ENCODE data around the gene DIP2C. TPM values are rescaled to one million over a fixed set of nuclear protein-coding genes. Genes with fewer than 3 reads are reported as not detected.
"Not testable (repeated sequence)": the region's sequence is repeated elsewhere in the genome, so short reads cannot be mapped to it uniquely, and the experiment has no call there.

Gene DIP2C
- total RNA-seq, 2 donors from 2014 or later = 9.6 to 11.9 TPM

DNA sequence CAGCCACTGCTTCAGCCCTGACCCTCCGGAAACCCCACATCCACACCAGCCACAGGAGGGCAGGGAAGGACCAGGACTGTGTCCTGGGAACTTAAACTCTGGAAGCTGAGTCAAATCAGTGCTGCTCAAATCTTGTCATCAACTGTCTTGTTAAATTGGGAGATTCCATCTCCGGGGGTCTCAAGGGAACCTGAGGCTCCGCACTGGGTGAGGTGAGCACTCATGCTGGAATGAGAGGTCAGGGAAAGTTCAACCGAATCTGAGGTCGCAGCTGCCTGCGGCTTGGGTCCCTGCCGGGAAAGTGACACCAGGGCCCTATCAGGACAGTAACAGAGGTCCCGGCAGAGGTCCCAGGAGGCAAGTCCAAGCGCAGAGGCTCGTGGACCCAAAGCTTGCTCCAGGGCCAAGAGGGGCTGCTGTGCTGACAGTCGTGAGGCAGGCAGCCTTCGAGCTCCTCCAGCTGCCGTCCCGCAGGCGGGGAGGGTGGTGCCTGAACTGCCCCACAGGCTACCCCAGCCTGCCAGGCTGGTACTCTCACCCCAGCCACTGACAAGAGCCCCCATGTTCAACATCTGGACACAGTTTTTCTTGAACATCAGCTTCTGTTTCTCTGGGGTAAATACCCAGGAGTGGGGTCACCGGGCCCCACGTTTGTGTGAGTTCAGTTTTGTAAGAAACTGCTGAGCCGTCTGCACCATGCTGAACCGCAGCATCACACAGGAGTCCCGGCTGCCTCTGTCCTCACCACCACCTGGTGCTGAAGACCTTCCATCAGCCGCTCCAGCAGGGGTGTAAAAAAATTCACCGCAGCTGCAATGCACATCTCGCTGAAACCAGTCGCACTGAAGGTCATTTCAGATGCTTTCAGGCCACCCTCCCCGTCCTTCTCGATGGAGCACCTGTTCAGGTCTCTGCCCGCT lies 101.0 kb downstream of the DIP2C start:
- Histone ChIP-seq H3K9me3 (no peaks in the 10 kb centered on the region), H3K27me3 (no peaks in the 10 kb centered on the region), H3K36me3 (replicated peaks in 1 of 2; ENCODE audit: insufficient read depth in 1 of 2, low read depth in 2 of 2) (no peaks in the 10 kb centered on the region), H3K4me3 (no peak overlapping the region), H3K4me1 (peaks cover 1% of the 10 kb centered on the region), H3K27ac (no peak overlapping the region)
- intact Hi-C loops (cut with DNase I) = no loop called here
- 82 to 85% methylated on average over 17 to 27 of the region's 27 CpGs for WGBS, 2 donors
- DNase-seq = no peak
- peak; percentile 38 for ATAC-seq
- TF ChIP-seq POLR2A (IDR thresholded peaks at IDR 0.05) = no peak
- TF ChIP-seq, protein P1, sequence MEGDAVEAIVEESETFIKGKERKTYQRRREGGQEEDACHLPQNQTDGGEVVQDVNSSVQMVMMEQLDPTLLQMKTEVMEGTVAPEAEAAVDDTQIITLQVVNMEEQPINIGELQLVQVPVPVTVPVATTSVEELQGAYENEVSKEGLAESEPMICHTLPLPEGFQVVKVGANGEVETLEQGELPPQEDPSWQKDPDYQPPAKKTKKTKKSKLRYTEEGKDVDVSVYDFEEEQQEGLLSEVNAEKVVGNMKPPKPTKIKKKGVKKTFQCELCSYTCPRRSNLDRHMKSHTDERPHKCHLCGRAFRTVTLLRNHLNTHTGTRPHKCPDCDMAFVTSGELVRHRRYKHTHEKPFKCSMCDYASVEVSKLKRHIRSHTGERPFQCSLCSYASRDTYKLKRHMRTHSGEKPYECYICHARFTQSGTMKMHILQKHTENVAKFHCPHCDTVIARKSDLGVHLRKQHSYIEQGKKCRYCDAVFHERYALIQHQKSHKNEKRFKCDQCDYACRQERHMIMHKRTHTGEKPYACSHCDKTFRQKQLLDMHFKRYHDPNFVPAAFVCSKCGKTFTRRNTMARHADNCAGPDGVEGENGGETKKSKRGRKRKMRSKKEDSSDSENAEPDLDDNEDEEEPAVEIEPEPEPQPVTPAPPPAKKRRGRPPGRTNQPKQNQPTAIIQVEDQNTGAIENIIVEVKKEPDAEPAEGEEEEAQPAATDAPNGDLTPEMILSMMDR (IDR thresholded peaks at IDR 0.05) = peak in 1 of 7 experiments; percentile 20

DNA sequence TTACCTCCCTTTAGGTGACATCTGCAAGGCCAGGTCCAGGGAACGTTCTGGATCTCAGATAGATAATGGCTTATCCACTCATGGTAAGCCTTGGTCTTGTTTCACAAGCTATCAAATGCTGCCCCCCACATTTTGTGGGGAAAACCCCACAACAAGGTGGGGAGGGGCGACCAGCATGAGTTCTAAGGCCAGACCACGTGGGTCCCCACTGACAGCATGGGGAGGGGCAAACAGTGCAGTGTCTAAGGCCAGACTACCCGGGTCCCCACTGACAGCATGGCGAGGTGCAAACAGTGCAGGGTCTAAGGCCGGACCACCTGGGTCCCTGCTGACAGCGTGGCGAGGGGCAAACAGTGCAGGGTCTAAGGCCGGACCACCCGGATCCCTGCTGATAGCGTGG lies 102.8 kb downstream of the DIP2C start:
- no peaks in the 10 kb centered on the region for H3K36me3 ChIP-seq (replicated peaks in 1 of 2; ENCODE audit: insufficient read depth in 1 of 2, low read depth in 2 of 2)
- intact Hi-C loops (cut with DNase I) = no loop called here

DNA sequence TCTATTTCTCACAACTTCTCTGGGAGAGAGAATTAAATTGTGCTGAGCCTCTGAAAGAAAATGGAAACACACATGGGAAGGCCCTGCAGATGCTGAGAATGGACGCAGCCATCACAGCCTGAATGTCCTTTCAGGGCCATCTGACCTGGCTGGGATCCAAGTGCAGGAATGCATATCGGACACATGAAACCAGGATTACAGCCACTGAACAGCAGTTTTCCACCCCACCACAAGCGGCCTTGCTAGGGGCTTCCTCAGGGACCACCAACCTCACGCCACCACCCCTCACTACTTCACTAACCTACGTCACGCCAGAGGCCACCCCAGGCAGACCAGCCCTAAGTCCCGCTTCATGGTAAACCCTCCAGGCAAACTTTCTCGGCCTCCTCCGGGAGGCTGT lies 103.3 kb downstream of the DIP2C start:
- no peak for TF ChIP-seq POLR2A (IDR thresholded peaks at IDR 0.05)
- TF ChIP-seq, protein P1 (IDR thresholded peaks at IDR 0.05) = no peak
- H3K27me3 ChIP-seq = no peaks in the 10 kb centered on the region
- WGBS, 2 donors = 86 to 96% methylated on average over 8 to 9 of the region's 9 CpGs
- H3K4me1 ChIP-seq = no peaks in the 10 kb centered on the region
- DNase-seq (peak in 1 of 4 donors; percentile 36), ATAC-seq (no peak)
- H3K36me3 ChIP-seq (replicated peaks in 1 of 2; ENCODE audit: insufficient read depth in 1 of 2, low read depth in 2 of 2) = no peaks in the 10 kb centered on the region
- H3K27ac ChIP-seq = no peak overlapping the region
- intact Hi-C loops (cut with DNase I) = no loop called here
- H3K4me3 ChIP-seq = no peak overlapping the region
- no peaks in the 10 kb centered on the region for H3K9me3 ChIP-seq

More for the DNA sequence above, 102.8 kb downstream of the DIP2C start:
- no peaks in the 10 kb centered on the region for H3K4me1 ChIP-seq
- TF ChIP-seq, protein P1 (IDR thresholded peaks at IDR 0.05) = no peak
- no peak for TF ChIP-seq POLR2A (IDR thresholded peaks at IDR 0.05)
- no peak overlapping the region for H3K27ac ChIP-seq
- no peaks in the 10 kb centered on the region for H3K9me3 ChIP-seq
- no peak overlapping the region for H3K4me3 ChIP-seq
- ATAC-seq = no peak
- DNase-seq = no peak
- no peaks in the 10 kb centered on the region for H3K27me3 ChIP-seq
- 69 to 81% methylated on average over 8 to 9 of the region's 11 CpGs for WGBS, 2 donors

DNA sequence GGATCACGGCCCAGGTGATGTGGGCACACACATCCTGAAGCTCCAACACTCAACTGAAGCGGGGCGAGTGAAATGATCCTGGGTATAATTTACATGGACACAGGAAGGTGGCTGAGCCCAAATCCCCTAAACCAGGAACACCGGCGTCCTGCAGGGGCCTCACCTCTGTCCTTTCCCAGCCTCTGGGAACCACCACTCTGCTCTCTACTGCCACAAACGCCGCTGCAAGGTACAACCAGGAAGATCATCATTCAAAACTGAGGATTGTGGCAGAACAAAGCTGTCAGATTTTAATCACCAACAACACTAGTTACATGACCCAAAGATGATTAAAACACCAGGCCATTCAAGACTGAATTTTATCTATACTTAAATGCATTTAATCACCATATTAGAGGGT lies 104.0 kb downstream of the DIP2C start:
- TF ChIP-seq POLR2A (IDR thresholded peaks at IDR 0.05) = no peak
- TF ChIP-seq, protein P1 (IDR thresholded peaks at IDR 0.05) = peak in 3 of 7 experiments; percentile 10

DNA sequence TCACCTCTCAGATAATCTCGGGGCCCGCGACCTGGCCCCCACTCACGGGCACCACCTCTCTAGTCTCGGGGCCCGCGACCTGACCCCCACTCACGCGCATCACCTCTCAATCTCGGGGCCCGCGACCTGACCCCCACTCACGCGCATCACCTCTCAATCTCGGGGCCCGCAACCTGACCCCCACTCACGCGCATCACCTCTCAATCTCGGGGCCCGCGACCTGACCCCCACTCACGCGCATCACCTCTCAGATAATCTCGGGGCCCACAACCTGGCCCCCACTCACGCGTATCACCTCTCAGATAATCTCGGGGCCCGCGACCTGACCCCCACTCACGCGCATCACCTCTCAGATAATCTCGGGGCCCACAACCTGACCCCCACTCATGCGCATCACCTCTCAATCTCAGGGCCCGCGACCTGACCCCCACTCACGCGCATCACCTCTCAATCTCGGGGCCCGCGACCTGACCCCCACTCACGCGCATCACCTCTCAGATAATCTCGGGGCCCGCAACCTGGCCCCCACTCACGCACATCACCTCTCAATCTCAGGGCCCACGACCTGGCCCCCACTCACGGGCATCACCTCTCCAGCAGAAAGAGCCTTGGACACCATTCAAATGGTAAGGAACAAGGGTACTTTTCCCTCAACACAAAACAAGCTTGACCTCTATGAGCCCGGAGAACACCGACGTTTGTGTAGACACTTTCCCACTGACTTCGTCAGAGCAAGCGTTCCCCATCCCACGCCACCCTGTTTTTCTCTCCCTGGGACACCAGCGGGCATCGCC lies 104.8 kb downstream of the DIP2C start:
- H3K4me1 ChIP-seq; H3K27me3 ChIP-seq; H3K4me3 ChIP-seq; H3K9me3 ChIP-seq; H3K36me3 ChIP-seq (replicated peaks in 1 of 2; ENCODE audit: insufficient read depth in 1 of 2, low read depth in 2 of 2); ATAC-seq; DNase-seq; H3K27ac ChIP-seq; intact Hi-C loops (cut with DNase I): not testable (repeated sequence)
- 93 to 94% methylated on average over 37 to 51 of the region's 55 CpGs for WGBS, 2 donors

More for the DNA sequence above, 104.0 kb downstream of the DIP2C start:
- H3K27me3 ChIP-seq = no peaks in the 10 kb centered on the region
- no peak overlapping the region for H3K27ac ChIP-seq
- WGBS, 2 donors = 83 to 84% methylated on average over 7 of the region's 7 CpGs
- no peak overlapping the region for H3K4me3 ChIP-seq
- no peak for ATAC-seq
- H3K9me3 ChIP-seq = no peaks in the 10 kb centered on the region
- H3K4me1 ChIP-seq = no peaks in the 10 kb centered on the region
- no peaks in the 10 kb centered on the region for H3K36me3 ChIP-seq (replicated peaks in 1 of 2; ENCODE audit: insufficient read depth in 1 of 2, low read depth in 2 of 2)
- no peak for DNase-seq
- intact Hi-C loops (cut with DNase I) = no loop called here
